Left ventricle myocardium inferior (tissue), 1 donor: ENCODE results near the gene SRMS. TPM values are rescaled to one million over a fixed set of nuclear protein-coding genes. Genes with fewer than 3 reads are reported as not detected.

Experiments used
- DNase-seq: peaks from one replicate; pipeline ENCODE4 v3.0.0-alpha.2; 2020
- H3K27ac ChIP-seq: fragments of 200-600 bp; replicated peaks from 2 replicates; pipeline ENCODE4 v1.8.0; 2021
- H3K27me3 ChIP-seq: fragments of 200-600 bp; 2 replicates; pipeline ENCODE4 v1.8.0; 2021; ENCODE audit warnings: low read depth
- H3K36me3 ChIP-seq: fragments of 200-600 bp; 2 replicates; pipeline ENCODE4 v1.8.0; 2021
- H3K4me1 ChIP-seq: fragments of 200-600 bp; 2 replicates; pipeline ENCODE4 v1.8.0; 2021
- H3K4me3 ChIP-seq: fragments of 200-600 bp; 2 replicates; pipeline ENCODE4 v1.8.0; 2021; ENCODE audit warnings: mild to moderate bottlenecking, moderate library complexity
- H3K9me3 ChIP-seq: fragments of 200-600 bp; replicated peaks from 2 replicates; pipeline ENCODE4 v1.8.0; 2021
- intact Hi-C: fragments of 100-400 bp; cut with micrococcal nuclease; formaldehyde crosslinking; loops from one replicate; pipeline ENCODE4 v1.11.0; 2022
- total RNA-seq: library from RNA; stranded (reverse); fragmentation: NEBNext Ultra II Directional; extraction: Animal tissue kit (Norgen Biotek cat#: 25700); gene quantifications from one replicate; pipeline ENCODE4 v1.2.1, GENCODE V29; 2021
- TF ChIP-seq, protein P1 (sequence below): fragments of 200-600 bp; IDR thresholded peaks from 2 replicates; pipeline ENCODE4 v1.8.0; 2021; ENCODE audit warnings: antibody characterized with exemption, mild to moderate bottlenecking, borderline replicate concordance
- donor health status: DM: no; HTN: yes; CAD: no; lungs with severe emphysema.

SRMS gene
- total RNA-seq, 1 donor from 2014 or later, result not detected

DNA sequence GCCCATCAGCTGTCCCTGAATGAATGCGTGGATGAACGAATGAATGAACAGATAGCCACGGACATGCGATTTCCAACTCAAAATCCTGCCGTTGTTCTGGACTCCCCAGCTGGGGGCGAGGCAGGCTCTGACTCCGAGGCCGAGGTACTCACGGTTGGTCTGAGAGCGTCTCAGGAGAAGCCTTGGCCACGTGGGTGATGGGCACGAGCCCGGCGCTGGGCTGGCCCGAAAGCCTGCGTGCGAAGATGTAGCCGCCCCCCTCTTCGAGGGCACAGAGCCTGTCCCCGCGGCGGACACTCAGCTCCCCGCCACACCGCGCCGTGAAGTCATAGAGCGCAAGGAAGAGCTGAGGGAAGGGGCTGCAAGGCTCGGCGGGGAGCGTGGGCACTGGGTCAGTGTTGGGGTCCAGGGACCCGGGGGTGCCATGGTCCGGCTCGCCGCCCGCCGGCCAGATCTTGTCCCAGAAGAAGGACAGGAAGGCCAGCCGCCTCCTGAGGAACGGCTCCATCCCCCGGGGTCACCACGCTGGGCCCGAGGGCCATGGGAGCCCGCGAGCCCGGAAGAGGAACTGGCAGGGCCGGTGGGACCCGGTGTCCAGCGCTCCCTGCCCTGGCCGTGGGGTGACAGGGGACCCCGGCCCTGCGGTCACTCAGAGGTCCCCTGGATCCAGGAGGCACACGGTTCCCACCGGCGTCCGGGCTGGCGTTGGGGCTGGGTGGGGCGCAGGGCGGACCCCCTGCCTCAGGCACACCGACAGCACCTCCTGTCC lies 409 bp downstream of the SRMS start:
- TF ChIP-seq, protein P1, sequence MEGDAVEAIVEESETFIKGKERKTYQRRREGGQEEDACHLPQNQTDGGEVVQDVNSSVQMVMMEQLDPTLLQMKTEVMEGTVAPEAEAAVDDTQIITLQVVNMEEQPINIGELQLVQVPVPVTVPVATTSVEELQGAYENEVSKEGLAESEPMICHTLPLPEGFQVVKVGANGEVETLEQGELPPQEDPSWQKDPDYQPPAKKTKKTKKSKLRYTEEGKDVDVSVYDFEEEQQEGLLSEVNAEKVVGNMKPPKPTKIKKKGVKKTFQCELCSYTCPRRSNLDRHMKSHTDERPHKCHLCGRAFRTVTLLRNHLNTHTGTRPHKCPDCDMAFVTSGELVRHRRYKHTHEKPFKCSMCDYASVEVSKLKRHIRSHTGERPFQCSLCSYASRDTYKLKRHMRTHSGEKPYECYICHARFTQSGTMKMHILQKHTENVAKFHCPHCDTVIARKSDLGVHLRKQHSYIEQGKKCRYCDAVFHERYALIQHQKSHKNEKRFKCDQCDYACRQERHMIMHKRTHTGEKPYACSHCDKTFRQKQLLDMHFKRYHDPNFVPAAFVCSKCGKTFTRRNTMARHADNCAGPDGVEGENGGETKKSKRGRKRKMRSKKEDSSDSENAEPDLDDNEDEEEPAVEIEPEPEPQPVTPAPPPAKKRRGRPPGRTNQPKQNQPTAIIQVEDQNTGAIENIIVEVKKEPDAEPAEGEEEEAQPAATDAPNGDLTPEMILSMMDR, result no peak
- Histone ChIP-seq H3K27me3 (peaks cover 63% of the 10 kb centered on the region), H3K4me3 (no peak overlapping the region), H3K4me1 (no peaks in the 10 kb centered on the region), H3K27ac (no peak overlapping the region), H3K36me3 (no peaks in the 10 kb centered on the region), H3K9me3 (no peaks in the 10 kb centered on the region)
- intact Hi-C loops, result no loop called here
- no peak for DNase-seq

DNA sequence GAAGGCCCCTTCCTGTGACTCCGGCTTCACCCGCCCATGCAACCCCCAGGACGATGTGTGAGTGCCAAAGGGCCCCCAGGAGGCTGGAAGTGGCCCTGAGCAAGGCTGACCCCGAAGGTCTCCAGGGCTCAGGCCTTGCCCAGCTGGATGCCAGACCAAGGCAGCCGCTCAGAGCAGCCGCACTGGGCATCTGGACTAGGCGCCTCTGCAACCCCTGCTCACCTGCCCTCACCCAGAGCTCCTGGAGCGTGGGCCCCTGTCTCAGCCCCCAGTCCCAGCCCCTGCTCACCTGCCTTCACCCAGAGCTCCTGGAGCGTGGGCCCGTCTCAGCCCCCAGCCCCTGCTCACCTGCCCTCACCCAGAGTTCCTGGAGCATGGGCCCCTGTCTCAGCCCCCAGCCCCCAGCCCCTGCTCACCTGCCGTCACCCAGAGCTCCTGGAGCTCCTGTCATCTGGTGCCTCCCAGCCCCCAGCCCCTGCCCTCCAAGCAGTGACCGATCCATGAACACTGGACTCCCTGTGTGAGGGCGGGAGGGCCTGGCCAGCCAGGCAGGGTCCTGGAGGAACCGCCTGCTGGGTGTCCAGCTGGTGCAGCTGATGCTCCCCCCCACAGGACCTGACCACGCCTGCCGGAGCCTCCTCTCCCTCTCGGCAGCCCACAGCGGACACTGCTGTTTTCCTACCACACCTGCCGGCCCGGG lies 1.1 kb downstream of the SRMS start:
- Histone ChIP-seq H3K36me3 (no peaks in the 10 kb centered on the region), H3K27me3 (peaks cover 63% of the 10 kb centered on the region), H3K4me3 (no peak overlapping the region), H3K9me3 (no peaks in the 10 kb centered on the region), H3K4me1 (no peaks in the 10 kb centered on the region), H3K27ac (no peak overlapping the region)
- intact Hi-C loops, result no loop called here
- TF ChIP-seq, protein P1, result no peak
- no peak for DNase-seq

DNA sequence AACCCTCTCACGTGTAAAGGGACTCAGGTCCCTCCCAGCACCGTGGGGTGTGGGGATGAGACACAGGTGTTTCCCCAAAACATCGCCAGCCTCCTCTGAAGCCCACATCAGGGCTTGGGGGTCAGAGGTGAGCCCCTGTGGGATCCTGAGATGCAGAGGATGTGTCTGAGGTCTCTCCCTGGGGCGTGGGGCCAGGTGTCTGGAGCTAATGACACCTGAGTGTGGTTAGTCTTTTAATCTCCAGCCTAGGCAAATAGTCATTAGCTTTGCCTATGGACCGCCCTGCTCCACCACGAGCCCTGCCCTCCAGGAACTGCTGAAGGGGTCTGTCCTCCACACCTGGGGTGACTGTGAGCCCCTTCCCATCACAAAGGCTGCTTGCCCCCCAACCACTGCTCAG lies 1.7 kb downstream of the SRMS start:
- no peak for DNase-seq
- intact Hi-C loops, result no loop called here
- Histone ChIP-seq H3K4me3 (no peak overlapping the region), H3K4me1 (no peaks in the 10 kb centered on the region), H3K9me3 (no peaks in the 10 kb centered on the region), H3K27me3 (peaks cover 59% of the 10 kb centered on the region), H3K27ac (no peak overlapping the region), H3K36me3 (no peaks in the 10 kb centered on the region)
- TF ChIP-seq, protein P1, result no peak

DNA sequence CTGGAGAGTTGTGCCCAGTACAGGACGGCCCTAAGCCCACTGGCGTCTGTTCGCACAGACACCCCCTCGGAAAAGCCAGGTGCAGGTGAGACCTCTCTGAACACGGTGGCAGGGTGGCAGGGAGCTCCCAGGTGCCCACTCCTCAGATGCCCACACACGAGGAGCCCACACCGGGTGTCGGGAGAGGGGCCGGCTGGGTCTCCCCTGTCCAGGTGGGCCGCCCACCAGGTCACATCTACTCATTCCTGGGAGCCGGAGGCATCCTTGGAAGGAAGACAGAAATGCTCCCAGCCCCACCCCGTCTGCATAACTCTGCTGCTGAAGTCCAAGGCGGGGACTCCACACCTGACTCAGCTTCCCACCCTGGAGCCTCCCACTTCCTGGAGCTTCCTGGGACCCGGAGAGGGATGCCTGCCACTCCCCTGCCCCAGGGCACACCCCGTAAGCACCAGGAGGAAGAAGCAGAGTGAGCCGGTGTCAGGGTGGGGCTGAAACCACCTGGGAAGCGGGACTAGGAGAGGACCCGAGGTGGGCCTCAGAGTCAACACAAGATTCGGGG lies 2.5 kb downstream of the SRMS start:
- TF ChIP-seq, protein P1, result no peak
- DNase-seq, result no peak
- Histone ChIP-seq H3K36me3 (no peaks in the 10 kb centered on the region), H3K27ac (no peak overlapping the region), H3K4me1 (no peaks in the 10 kb centered on the region), H3K27me3 (peaks cover 51% of the 10 kb centered on the region), H3K4me3 (no peak overlapping the region), H3K9me3 (no peaks in the 10 kb centered on the region)
- intact Hi-C loops, result no loop called here

DNA sequence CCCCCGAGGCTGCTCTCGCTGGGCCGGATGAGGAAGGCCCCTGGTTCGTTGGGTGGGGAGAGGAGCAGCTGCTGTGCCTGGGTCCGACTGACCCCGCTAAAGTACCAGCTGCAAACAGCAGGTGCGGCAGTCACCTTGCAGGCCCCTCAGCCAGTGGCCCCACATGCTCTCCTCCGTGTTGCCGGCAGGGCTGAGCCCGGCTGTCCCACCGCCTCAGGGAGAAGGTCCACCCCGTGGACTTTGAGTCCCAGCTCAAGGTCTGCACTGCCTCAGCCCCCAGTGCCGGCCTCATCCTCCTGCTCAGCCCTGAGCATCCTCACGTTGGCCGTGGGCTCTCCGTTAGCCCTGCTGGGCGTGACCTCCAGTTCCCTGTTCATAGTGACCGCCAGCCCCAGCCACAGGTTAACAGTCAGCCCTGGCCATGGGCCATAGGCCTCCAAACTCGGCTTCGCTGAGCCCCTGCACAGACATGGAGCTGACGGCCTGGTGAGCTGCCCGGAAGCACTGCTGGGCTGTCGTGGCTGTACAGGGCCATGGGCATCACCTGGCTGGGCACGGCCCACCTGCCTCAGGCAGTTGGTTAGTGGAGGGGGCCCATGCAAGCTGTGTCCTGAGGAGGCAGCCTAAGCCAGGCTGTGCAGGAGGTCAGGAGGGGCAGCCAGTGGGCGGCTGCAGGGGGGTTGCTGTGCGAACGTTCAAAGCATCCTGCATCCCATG lies 3.1 kb downstream of the SRMS start:
- intact Hi-C loops, result no loop called here
- Histone ChIP-seq H3K36me3 (no peaks in the 10 kb centered on the region), H3K4me3 (no peak overlapping the region), H3K9me3 (no peaks in the 10 kb centered on the region), H3K27ac (no peak overlapping the region), H3K4me1 (no peaks in the 10 kb centered on the region), H3K27me3 (peaks cover 45% of the 10 kb centered on the region)
- no peak for DNase-seq
- TF ChIP-seq, protein P1, result no peak
